Measurements from ENCODE around the gene ITGA11.
A peak's percentile ranks its signal among the peaks of the same experiment; 100 is the strongest.

The ITGA11 gene

DNA sequence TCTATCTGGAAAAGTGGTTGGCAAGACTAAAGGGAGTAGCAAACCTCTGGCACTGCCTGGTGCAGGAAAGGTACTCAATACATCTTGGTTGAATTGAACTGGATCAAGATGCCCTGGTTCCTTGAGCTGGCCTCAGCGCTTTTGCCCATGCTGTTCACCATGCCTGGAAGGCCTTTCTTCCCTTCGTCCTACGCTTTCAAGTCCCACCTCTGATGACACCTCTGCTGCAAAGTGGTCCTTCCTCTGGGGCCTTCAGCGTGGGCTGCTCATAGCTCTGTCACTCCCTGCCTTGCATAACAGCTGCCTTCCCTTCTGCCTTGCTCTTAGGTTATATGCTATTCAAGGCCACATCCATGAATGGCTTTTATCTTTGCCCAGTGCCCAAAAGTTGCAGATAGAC is 23.0 kb downstream of the ITGA11 start:
- H3K4me3 Mint-ChIP-seq = no peak overlapping the region
- peaks cover 9% of the 10 kb centered on the region for H3K27me3 Mint-ChIP-seq (ENCODE audit: low read depth, poor library complexity)
- TF ChIP-seq CTCF (IDR thresholded peaks at IDR 0.05) = no peak
- no peak for DNase-seq
- H3K4me1 Mint-ChIP-seq = peaks cover 10% of the 10 kb centered on the region
- H3K36me3 Mint-ChIP-seq (ENCODE audit: low read depth) = no peaks in the 10 kb centered on the region
- no peaks in the 10 kb centered on the region for H3K9me3 Mint-ChIP-seq
- H3K27ac Mint-ChIP-seq = no peak overlapping the region

DNA sequence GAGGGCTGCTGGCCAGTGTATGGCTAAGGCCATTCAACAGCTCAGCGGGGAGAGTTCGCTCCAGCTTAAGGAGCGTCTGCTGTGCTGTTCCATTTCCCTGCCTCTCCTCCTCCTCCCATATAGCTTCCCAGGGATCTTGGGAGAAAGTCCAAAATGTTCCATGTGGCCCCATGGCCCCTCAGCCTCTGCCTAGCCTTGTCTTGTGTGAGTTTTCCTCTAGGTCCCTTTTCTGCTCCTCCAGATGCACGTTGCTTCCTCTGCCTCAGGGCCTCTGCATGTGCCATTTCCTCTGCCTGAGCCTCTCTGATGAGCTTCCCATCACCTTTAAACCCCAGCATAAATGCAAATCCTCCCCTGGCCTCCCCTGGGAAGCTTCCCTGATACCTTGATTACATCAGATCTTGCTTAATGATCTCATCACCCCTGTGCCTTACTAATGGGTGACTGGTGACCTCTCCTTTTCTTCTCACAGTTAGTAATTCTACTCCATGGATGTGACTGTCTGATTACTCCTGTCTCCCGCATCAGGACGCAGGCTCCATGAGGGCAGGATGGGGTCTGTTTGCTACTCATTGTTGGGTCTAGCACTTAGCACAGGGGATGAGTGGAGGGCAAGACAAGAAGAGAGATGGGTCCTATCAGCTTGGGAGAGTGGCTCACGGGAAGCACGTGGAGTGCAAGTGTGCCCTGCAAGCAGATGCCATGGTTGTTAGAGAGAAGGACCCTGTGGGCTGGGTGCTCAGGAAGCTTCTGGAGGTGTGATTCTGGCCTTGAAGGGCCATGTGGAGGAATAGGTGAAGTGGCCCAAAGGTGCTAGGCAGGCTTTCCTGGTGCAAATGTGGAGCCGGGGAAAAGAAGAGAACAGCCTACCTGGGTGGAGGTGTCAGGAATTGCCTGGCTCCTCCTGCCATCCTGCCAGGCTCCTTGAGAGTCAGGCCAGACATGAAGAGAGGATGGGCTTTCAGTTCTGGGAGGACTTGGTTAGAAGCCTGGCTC is 23.8 kb downstream of the ITGA11 start:
- Mint-ChIP-seq H3K9me3 (no peaks in the 10 kb centered on the region), H3K27ac (no peak overlapping the region), H3K27me3 (ENCODE audit: low read depth, poor library complexity) (peaks cover 9% of the 10 kb centered on the region), H3K36me3 (ENCODE audit: low read depth) (no peaks in the 10 kb centered on the region), H3K4me1 (peaks cover 12% of the 10 kb centered on the region), H3K4me3 (no peak overlapping the region)
- no peak for TF ChIP-seq CTCF (IDR thresholded peaks at IDR 0.05)
- no peak for DNase-seq

- H3K9me3 Mint-ChIP-seq = no peaks in the 10 kb centered on the region
- H3K27me3 Mint-ChIP-seq (ENCODE audit: low read depth, poor library complexity) = peaks cover 10% of the 10 kb centered on the region
- no peak overlapping the region for H3K4me3 Mint-ChIP-seq
- no peak for DNase-seq
- H3K27ac Mint-ChIP-seq = no peak overlapping the region
- H3K4me1 Mint-ChIP-seq = peaks cover 12% of the 10 kb centered on the region
- H3K36me3 Mint-ChIP-seq (ENCODE audit: low read depth) = no peaks in the 10 kb centered on the region
- no peak for TF ChIP-seq CTCF (IDR thresholded peaks at IDR 0.05)
These were observed 24.6 kb downstream of the ITGA11 start for GRCh38 chr15:68407141-68407885.

- H3K9me3 Mint-ChIP-seq = no peaks in the 10 kb centered on the region
- H3K36me3 Mint-ChIP-seq (ENCODE audit: low read depth) = no peaks in the 10 kb centered on the region
- no peak for TF ChIP-seq CTCF (IDR thresholded peaks at IDR 0.05)
- no peak for DNase-seq
- H3K4me3 Mint-ChIP-seq = no peak overlapping the region
- peaks cover 12% of the 10 kb centered on the region for H3K4me1 Mint-ChIP-seq
- peaks cover 15% of the 10 kb centered on the region for H3K27me3 Mint-ChIP-seq (ENCODE audit: low read depth, poor library complexity)
- no peak overlapping the region for H3K27ac Mint-ChIP-seq
These were observed 26.3 kb downstream of the ITGA11 start for GRCh38 chr15:68405378-68406250.

GRCh38 chr15:68404056-68404798 is 27.7 kb downstream of the ITGA11 start:
- no peak for DNase-seq
- Mint-ChIP-seq H3K4me3 (no peak overlapping the region), H3K4me1 (peaks cover 7% of the 10 kb centered on the region), H3K36me3 (ENCODE audit: low read depth) (no peaks in the 10 kb centered on the region), H3K27me3 (ENCODE audit: low read depth, poor library complexity) (peaks cover 14% of the 10 kb centered on the region), H3K27ac (peak overlapping the region; percentile 13), H3K9me3 (no peaks in the 10 kb centered on the region)
- TF ChIP-seq CTCF (IDR thresholded peaks at IDR 0.05) = no peak

All from nephron progenitor cell (in vitro differentiated cells).